Sciatic nerve (tissue), 2 donors: ENCODE data around the gene PPP1R18. TPM values are rescaled to one million over a fixed set of nuclear protein-coding genes. Genes with fewer than 3 reads are reported as not detected.

Experiments used
- ATAC-seq: fragments of 200-7000 bp; cut with Tn5 transposase; one replicate; pipeline ENCODE4 v1.9.1; 2020; ENCODE audit warnings: mild to moderate bottlenecking, moderate library complexity
- DNase-seq: peaks from one replicate; pipeline ENCODE4 v3.0.0-alpha.2; 2020; ENCODE audit warnings: low spot score
- intact Hi-C: fragments of 100-400 bp; cut with DNase I; formaldehyde crosslinking; loops from one replicate; pipeline ENCODE4 v1.14.2; 2022
- total RNA-seq: library from RNA; stranded (reverse); fragmentation: NEBNext Ultra II Directional; extraction: Animal tissue kit (Norgen Biotek cat#: 25700); gene quantifications from one replicate; pipeline ENCODE4 v1.2.1, GENCODE V29; 2021
- donor health status: DM: no; HTN: no; CAD: no.
- donor health status: DM: no; HTN: no; CAD: no.

Gene PPP1R18
- total RNA-seq, 1 donor from 2014 or later: 93.0 TPM

DNA sequence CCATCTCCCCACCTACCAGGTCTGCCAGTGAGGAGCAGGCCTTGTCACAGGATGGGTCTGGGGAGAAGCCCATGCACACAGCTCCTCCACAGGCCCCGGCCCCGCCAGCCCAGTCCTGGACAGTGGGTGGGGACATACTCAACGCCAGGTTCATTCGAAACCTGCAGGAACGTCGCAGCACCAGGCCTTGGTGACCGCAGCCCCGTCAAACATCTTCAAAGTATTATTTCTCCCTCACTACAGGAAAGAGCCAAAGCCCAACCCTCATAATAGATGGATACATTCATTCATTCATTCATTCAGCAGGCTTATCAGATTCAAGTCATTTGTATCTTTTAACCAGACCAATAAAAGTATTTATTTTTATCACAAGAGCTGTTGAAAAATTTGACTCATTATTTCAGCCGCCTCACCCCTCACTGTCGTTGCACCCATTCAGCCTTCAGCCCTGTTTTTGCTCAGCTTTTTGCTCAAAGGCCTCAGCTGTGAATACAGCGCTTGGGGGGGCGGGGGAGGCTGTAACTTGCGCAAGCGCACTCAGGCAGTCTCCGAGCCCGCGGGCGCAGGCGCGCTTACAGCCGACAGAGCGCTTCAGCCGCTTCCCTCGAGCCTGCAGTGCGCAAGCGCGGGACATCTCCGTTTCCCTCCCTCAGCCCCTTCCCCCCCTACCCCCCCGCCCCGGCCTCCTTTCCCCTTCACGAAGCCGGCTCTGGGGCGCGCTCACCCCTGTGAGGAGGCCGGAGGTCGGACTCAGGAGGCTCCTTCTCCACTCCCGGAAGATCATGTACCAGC lies 39.8 kb downstream of the PPP1R18 start, which contains the start of gene C6orf136:
Gene C6orf136 (plus strand): TSS at position 684 of the 792 bp plus-strand sequence. CDS start 99 bp downstream, at position 783.
- intact Hi-C loops: no loop called here
- DNase-seq (peak; percentile 94), ATAC-seq (peak; percentile 96)

DNA sequence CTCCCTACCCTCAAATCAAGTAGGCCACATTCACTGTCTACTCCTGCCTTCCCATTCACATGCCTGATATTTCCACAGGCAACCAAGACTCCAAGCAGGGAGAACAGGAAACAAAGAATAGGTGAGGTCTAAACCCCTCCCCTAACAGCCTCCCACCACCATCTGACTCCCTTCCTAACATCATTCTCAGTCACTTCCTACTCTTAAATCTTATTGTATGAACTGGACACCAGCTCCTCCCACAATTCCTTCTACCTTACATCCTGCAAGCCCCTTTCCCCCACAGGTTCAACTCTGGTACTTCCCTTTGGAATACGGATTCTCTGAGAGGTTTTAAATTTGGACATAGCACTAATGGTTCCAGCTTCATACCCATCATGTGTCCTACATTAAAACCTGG lies 40.5 kb downstream of the PPP1R18 start:
- ATAC-seq: no peak

DNA sequence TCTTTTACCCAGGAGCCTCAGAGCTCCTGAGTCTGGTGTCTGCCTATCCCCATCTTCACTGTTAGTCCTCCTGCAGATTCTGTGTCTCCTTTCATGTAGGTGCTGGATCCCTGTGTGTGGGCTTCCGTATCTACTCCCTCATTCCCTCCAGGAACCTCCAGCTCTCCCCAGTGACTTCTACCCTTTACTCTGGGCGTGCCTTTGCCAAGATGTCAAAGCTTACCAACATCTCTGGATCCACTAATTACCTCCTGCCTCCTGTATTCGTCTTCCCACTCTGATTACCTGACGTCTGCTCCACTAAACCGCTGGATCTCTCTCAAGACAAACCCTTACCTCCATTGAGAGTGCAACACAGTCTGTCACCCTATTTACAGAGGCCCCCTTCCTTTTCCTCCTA lies 41.7 kb downstream of the PPP1R18 start:
- ATAC-seq (no peak), DNase-seq (no peak)
- intact Hi-C loops: no loop called here

More for the DNA sequence above, 40.5 kb downstream of the PPP1R18 start:
- intact Hi-C loops: no loop called here
- no peak for DNase-seq

DNA sequence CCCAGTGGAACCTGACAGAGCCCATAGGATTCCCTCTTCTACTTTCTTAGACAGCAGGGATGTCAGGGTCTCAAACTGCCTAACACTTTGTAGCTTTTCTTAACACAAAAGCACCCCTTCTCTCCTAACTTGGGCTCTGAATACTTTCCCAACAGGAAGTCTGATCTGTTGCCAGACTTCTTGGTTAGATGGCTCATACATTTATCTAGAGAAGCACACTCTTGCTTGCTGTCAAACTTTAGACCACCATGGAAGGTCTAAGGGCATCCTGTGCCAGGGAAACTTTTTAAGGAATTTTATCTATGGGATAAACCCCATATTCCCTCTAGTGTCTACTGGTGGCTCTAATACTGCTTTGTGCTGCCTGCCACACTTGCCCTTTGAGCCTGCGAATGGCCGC lies 42.8 kb downstream of the PPP1R18 start:
- ATAC-seq: no peak
- intact Hi-C loops: no loop called here
- no peak for DNase-seq

DNA sequence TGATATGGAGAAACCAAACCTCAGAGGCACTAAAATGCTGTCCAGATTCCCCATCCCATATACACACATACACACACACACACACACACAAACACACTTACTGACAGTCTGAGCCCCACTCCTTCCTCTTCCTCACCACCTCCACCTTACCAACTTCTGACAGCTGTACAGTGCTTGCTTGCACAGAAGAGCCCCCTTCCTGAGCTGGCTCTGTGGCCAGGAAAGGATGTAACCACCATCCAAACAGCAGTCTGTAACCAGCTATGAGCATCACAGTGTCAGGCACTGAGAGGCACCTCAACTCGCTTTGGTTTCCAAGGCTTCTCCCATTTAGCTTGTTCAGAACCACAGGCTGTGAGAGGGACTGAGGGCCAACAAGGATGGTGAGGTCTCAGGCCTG lies 45.4 kb downstream of the PPP1R18 start:
- no peak for DNase-seq

DNA sequence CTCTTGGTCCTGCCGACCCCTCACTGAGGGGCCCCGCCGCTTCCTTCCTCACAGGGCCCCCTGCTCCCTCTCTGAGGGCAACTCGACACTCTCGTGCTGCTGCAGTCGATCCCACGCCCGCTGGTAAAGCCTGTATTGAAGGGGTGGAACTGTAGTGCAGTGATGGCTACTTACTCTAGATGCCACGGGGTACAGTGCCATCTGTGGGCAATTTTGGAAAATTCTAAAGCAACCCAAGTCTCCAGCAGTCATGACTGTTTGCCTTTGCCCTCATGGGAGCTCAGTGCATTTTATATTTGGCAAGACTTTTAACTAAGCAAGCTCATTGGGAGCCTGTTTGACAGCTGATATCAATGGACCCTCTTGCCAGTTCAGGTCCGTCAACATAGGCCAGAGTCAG lies 46.0 kb downstream of the PPP1R18 start:
- DNase-seq (no peak), ATAC-seq (no peak)
- intact Hi-C loops: no loop called here

More for the DNA sequence above, 45.4 kb downstream of the PPP1R18 start:
- ATAC-seq: no peak
- intact Hi-C loops: no loop called here

DNA sequence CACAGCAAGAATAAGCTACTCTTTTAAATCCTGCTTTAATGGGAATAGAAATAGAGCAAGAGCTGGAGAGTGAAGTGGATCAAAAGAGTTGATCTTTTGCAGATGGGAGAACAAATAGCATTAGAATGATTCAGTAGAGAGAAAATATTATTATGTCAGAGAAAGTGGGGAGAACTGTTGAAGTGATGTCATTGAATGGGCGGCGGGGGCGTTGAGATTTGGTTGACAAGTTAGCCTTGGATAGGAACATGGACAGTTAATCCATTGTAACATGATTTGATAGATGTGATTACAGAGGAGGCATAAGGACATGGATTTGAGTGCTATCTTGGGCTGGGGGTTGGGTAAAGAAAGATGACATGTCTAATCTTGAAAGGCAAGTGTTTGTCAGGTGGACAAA lies 50.6 kb downstream of the PPP1R18 start:
- no peak for DNase-seq
- ATAC-seq: no peak
- intact Hi-C loops: no loop called here

DNA sequence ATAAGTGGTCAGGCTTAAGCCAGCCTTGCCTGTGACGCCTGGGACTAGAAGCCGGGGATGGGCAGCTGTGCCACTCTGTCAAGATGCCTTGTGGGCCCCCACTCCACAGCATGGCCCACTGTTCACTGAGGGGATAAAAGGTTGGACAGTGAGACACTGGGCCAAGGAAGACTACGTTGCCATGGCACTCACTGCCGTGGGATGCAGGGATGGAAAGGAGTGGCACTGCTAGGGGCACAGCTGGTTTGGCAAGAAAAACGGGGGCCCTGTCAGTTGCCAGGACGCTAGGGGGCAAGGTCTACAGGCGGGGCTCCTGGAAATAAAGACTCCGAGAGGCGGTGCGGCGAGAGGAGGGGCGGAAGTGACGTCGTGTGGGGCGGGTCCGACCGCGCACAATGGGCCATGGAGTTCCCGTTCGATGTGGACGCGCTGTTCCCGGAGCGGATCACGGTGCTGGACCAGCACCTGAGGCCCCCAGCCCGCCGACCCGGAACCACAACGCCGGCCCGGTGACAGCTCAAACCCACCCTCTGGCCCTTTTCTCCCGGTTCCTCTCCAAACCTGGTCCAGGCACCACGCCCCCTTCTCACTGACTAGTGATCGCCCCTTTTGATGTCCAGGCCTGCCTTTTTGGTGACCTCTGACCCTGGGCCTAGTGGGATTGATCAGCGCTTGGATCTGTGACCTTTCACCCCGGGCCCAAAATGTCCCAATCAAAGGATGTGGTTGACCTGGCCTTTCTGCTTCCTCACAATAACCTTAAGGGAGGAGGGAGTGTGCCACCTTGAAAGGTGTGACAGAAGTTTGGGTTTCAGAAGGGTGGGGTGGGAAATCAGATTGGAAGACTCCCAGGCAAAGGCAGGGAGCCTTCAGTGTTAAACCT lies 59.7 kb downstream of the PPP1R18 start, which contains the start of gene ATAT1:
Gene ATAT1 (plus strand): TSS at position 391 of the 883 bp plus-strand sequence.
- peak; percentile 93 for DNase-seq
- peak; percentile 98 for ATAC-seq
- intact Hi-C loops: no loop called here

Other genes starting within 250 kb of the PPP1R18 start
- 546 TPM for gene HLA-E, start 197.1 kb downstream of the PPP1R18 start, total RNA-seq
- 63.3 TPM for gene GNL1, start 130.2 kb downstream of the PPP1R18 start, total RNA-seq
- 10.9 TPM for gene PRR3, start 129.3 kb downstream of the PPP1R18 start, total RNA-seq
- gene ABCF1, start 115.2 kb downstream of the PPP1R18 start, total RNA-seq: 39.1 TPM
- 76.9 TPM for gene PPP1R10, start 69.4 kb downstream of the PPP1R18 start, total RNA-seq
- gene MRPS18B, start 68.8 kb downstream of the PPP1R18 start, total RNA-seq: 33.7 TPM
- 14.8 TPM for gene ATAT1, start 59.8 kb downstream of the PPP1R18 start, total RNA-seq
- 17.0 TPM for gene C6orf136, start 39.5 kb downstream of the PPP1R18 start, total RNA-seq
- gene DHX16, start 13.6 kb downstream of the PPP1R18 start, total RNA-seq: 25.2 TPM
- gene NRM, start 4.3 kb upstream of the PPP1R18 start, total RNA-seq: 11.0 TPM
- 43.2 TPM for gene MDC1, start 30.6 kb upstream of the PPP1R18 start, total RNA-seq
- 292 TPM for gene TUBB, start 33.7 kb upstream of the PPP1R18 start, total RNA-seq
- 172 TPM for gene FLOT1, start 56.0 kb upstream of the PPP1R18 start, total RNA-seq
- gene IER3, start 57.9 kb upstream of the PPP1R18 start, total RNA-seq: 40.7 TPM
- 93.5 TPM for gene DDR1, start 197.9 kb upstream of the PPP1R18 start, total RNA-seq
- 30.4 TPM for gene GTF2H4, start 221.6 kb upstream of the PPP1R18 start, total RNA-seq
- 25.2 TPM for gene VARS2, start 227.6 kb upstream of the PPP1R18 start, total RNA-seq
- 0.76 TPM for gene SFTA2, start 245.5 kb upstream of the PPP1R18 start, total RNA-seq